Left lung (tissue), 10 donors: ENCODE data around the gene TPCN1. TPM values are rescaled to one million over a fixed set of nuclear protein-coding genes. Genes with fewer than 3 reads are reported as not detected.

ENCODE experiments used
- ATAC-seq: fragments of 200-7000 bp; cut with Tn5 transposase; one replicate; pipeline ENCODE4 v1.9.1; 2020; ENCODE audit warnings: moderate library complexity
- DNase-seq, 4 donors: peaks; one replicate each; pipeline ENCODE4 v3.0.0-alpha.2; 2013 to 2020
- H3K27ac ChIP-seq, 2 donors: fragments of 200-600 bp; sonication (generic) in 1 of 2; one replicate each; pipeline versions ENCODE4 v1.5.0 to v1.8.0; 2020 to 2021
- H3K27me3 ChIP-seq, 2 donors: fragments of 200-600 bp; sonication (generic) in 1 of 2; one replicate each; pipeline versions ENCODE4 v1.5.0 to v1.8.0; 2020 to 2021
- H3K36me3 ChIP-seq, 2 donors: fragments of 200-600 bp; sonication (generic) in 1 of 2; one replicate each; pipeline versions ENCODE4 v1.5.0 to v1.8.0; 2020 to 2021
- H3K4me1 ChIP-seq, 2 donors: fragments of 200-600 bp; one replicate each; pipeline ENCODE4 v1.8.0; 2021
- H3K4me3 ChIP-seq, 2 donors: fragments of 200-600 bp; sonication (generic) in 1 of 2; one replicate each; pipeline versions ENCODE4 v1.5.0 to v1.8.0; 2020 to 2021; ENCODE audit warnings: mild to moderate bottlenecking in 1 of 2
- H3K9me3 ChIP-seq, 2 donors: fragments of 200-600 bp; sonication (generic) in 1 of 2; one replicate each; pipeline versions ENCODE4 v1.5.0 to v1.8.0; 2020 to 2021
- CTCF ChIP-seq, 2 donors: fragments of 200-600 bp; sonication (generic) in 1 of 2; IDR thresholded peaks; one replicate each; pipeline versions ENCODE4 v1.5.0 to v1.8.0; 2021; ENCODE audit warnings: antibody characterized with exemption in 2 of 2
- intact Hi-C, 2 donors: fragments of 100-400 bp; cut with DNase I; formaldehyde crosslinking; loops; one replicate each; pipeline versions ENCODE4 v1.11.2 to v1.14.2; 2022
- polyA plus RNA-seq, 6 donors: library from polyadenylated mRNA; unstranded; fragments of 120-200 nt; gene quantifications; one replicate each; pipeline ENCODE4 v1.2.1, GENCODE V29; 2013; ENCODE audit not compliant: insufficient read length in 6 of 6
- total RNA-seq, 2 donors: library from RNA; stranded (reverse); fragmentation: NEBNext Ultra II Directional; extraction: Animal tissue kit (Norgen Biotek cat#: 25700); gene quantifications; one replicate each; pipeline ENCODE4 v1.2.1, GENCODE V29; 2021
- donor health status: DM: no; HTN: yes; CAD: no.
- donor health status: DM: no; HTN: no; CAD: no.

Gene TPCN1
- total and polyA plus RNA-seq, 8 donors: 24.7 to 54.1 (median 34.8) TPM

- DNase-seq (peak in 3 of 4 donors; percentile 78 to 84 (median 82)), ATAC-seq (peak; percentile 91)
- Histone ChIP-seq H3K4me1 (peaks cover 16 to 25% of the 10 kb centered on the region in 2 donors), H3K9me3 (no peaks in the 10 kb centered on the region), H3K27ac (peak overlapping the region; percentile 57 to 70), H3K4me3 (no peak overlapping the region), H3K36me3 (peaks cover 0 to 85% of the 10 kb centered on the region in 2 donors), H3K27me3 (no peaks in the 10 kb centered on the region)
- intact Hi-C loops: no loop called here
- no peak for TF ChIP-seq CTCF (IDR thresholded peaks at IDR 0.05)
Measured at GRCh38 chr12:113271853-113272561, 50.7 kb downstream of the TPCN1 start.

- H3K9me3 ChIP-seq: no peaks in the 10 kb centered on the region
- no peak overlapping the region for H3K4me3 ChIP-seq
- TF ChIP-seq CTCF (IDR thresholded peaks at IDR 0.05): no peak
- H3K27ac ChIP-seq: peak overlapping the region; percentile 57 to 70
- DNase-seq (no peak), ATAC-seq (no peak)
- intact Hi-C loops: no loop called here
- H3K36me3 ChIP-seq: peaks cover 0 to 85% of the 10 kb centered on the region in 2 donors
- peaks cover 16 to 25% of the 10 kb centered on the region in 2 donors for H3K4me1 ChIP-seq
- no peaks in the 10 kb centered on the region for H3K27me3 ChIP-seq
Measured at GRCh38 chr12:113273053-113273725, 51.9 kb downstream of the TPCN1 start.

- DNase-seq: peak in 1 of 4 donors; percentile 3
- no peak for ATAC-seq
- no peak for TF ChIP-seq CTCF (IDR thresholded peaks at IDR 0.05)
- Histone ChIP-seq H3K27me3 (no peaks in the 10 kb centered on the region), H3K4me1 (peaks cover 16 to 25% of the 10 kb centered on the region in 2 donors), H3K4me3 (no peak overlapping the region), H3K9me3 (no peaks in the 10 kb centered on the region), H3K27ac (no peak overlapping the region), H3K36me3 (peaks cover 0 to 80% of the 10 kb centered on the region in 2 donors)
- intact Hi-C loops: no loop called here
Measured at GRCh38 chr12:113274848-113275247, 53.6 kb downstream of the TPCN1 start.

- Histone ChIP-seq H3K36me3 (peaks cover 0 to 81% of the 10 kb centered on the region in 2 donors), H3K27me3 (no peaks in the 10 kb centered on the region), H3K27ac (no peak overlapping the region), H3K4me1 (peaks cover 15 to 19% of the 10 kb centered on the region in 2 donors), H3K9me3 (no peaks in the 10 kb centered on the region), H3K4me3 (no peak overlapping the region)
- no peak for ATAC-seq
- no peak for DNase-seq
- intact Hi-C loops: no loop called here
- TF ChIP-seq CTCF (IDR thresholded peaks at IDR 0.05): no peak
Measured at GRCh38 chr12:113276306-113276705, 55.0 kb downstream of the TPCN1 start.

- peak in 1 of 4 donors; percentile 23 for DNase-seq
- no peak for TF ChIP-seq CTCF (IDR thresholded peaks at IDR 0.05)
- peaks cover 9 to 12% of the 10 kb centered on the region in 2 donors for H3K4me1 ChIP-seq
- no peak overlapping the region for H3K4me3 ChIP-seq
- intact Hi-C loops: no loop called here
- no peaks in the 10 kb centered on the region for H3K9me3 ChIP-seq
- peaks cover 0 to 80% of the 10 kb centered on the region in 2 donors for H3K36me3 ChIP-seq
- no peak for ATAC-seq
- no peaks in the 10 kb centered on the region for H3K27me3 ChIP-seq
- H3K27ac ChIP-seq: no peak overlapping the region
Measured at GRCh38 chr12:113276946-113277500, 55.8 kb downstream of the TPCN1 start.
